AG08395 (cell line): ENCODE results near the gene KIF22.

Experiments used
- DNase-seq: peaks from one replicate; pipeline ENCODE4 v3.0.0; 2012; ENCODE audit warnings: mixed read lengths, low spot score

Gene KIF22

DNA sequence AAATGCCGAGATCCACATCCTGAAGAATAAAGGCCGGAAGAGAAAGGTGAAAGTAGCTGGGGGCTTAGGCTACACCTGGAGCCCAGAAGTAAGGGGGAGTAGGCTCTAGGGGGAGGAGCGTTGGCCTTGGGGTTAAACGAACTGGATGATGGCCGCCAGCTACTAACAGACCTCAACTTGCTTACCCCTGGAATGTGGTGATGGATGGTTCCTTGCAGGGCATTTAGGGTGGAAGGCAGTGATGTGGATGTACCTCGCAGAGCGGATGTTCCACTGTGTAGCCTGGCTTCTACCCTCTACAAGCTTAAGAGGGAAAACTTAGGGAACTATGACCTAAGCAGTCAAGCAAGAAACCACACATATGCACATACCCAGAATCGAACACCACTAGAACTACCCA lies 13.5 kb downstream of the KIF22 start:
- DNase-seq = no peak

DNA sequence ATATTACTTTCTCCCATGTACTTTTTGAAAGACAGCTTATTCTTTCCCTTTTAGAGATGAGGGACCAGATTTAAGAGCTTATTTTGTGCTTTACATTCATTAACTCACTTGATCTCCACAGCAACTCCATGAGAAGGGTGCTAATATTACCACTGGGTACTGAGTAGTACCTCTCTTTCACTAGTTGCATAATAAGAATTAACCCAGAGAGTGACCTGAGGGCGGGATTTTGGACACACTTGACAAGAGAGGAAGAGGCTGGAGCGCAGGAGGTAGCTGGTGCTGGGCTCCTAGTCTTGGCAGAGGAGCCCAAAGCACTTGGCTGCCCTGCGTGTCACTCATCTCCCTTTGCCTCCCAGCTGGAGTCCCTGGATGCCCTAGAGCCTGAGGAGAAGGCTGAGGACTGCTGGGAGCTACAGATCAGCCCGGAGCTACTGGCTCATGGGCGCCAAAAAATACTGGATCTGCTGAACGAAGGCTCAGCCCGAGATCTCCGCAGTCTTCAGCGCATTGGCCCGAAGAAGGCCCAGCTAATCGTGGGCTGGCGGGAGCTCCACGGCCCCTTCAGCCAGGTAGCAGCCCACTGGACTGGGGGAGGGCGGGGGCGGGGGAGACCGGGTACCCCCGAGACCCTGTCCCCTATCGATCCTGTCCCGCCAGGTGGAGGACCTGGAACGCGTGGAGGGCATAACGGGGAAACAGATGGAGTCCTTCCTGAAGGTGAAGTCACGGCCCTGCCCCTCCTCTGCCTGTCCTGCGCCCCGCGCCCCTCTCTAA lies 14.1 kb downstream of the KIF22 start:
- peak; percentile 41 for DNase-seq

DNA sequence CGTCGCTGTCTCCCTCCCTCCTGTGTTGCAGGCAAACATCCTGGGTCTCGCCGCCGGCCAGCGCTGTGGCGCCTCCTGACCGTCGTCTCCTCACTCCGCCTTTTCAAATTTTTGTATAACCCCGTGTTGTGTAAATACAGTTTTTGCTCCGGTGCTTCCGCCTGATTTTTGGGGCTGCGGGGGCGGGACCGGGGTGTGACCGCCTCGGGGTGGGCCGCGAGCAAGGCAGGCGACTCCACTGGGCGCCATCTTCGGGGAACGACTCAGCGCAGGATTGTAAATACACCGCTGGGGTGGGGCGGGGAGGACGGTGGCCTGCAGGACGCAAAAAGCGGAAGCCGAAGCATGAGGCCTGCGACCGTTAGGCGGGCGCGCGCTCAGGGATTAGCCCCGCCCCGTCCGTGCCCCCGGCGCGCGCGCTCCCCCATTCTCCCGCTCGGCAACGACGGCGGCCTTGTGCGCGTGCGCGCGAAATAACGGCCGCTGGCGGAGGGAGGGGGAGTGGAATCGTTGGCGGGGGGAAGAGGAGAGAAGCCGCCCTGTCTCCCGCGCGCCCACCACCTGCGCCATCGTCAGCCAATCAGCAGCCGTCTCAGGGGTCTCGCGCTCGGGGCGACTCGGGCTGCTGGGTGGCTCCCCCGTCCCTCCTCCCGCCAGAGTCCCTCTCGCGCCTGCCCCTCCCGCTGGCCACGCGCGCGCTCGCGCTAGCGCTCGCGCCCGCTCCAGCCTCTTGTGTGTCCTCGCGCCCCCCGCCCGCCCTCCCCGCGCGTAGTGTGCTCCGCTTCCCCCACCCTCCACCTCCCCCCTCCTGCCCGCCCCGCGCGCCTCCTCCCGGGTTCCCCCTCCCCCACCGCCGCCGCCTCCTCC lies 14.9 kb downstream of the KIF22 start:
- DNase-seq = peak; percentile 95

DNA sequence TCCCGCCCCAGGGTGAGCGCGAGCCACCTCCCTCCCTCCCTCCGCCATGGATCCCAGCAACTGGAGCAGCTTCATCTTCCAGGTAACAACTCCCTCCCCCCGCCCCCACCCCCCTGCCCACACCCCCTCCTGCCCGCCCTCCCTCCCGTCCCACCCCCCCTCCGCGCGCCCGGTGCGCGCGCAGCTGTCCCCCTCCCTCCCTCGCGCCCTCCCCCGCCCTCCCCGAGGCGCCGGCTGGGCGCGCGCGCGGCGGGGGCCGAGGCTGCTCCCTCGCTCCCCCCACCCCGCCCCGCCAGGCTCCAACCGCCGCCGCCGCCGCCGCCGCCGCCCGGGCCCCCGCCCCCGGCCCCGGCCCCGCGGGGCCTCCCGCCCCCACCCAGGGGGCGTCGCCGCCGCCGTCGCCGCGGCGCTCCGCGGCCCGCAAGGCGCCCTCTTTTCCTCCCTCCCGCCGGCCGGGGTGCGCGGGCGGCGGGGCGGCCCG lies 15.6 kb downstream of the KIF22 start, which contains the start of gene MAZ:
Gene MAZ, plus strand, starts transcription at position 431 of the 481 bp plus-strand sequence. CDS start 173 bp downstream, outside the sequence.
- DNase-seq = no peak

GRCh38 chr16:29806641-29807425 lies 16.3 kb downstream of the KIF22 start:
- DNase-seq = no peak

DNA sequence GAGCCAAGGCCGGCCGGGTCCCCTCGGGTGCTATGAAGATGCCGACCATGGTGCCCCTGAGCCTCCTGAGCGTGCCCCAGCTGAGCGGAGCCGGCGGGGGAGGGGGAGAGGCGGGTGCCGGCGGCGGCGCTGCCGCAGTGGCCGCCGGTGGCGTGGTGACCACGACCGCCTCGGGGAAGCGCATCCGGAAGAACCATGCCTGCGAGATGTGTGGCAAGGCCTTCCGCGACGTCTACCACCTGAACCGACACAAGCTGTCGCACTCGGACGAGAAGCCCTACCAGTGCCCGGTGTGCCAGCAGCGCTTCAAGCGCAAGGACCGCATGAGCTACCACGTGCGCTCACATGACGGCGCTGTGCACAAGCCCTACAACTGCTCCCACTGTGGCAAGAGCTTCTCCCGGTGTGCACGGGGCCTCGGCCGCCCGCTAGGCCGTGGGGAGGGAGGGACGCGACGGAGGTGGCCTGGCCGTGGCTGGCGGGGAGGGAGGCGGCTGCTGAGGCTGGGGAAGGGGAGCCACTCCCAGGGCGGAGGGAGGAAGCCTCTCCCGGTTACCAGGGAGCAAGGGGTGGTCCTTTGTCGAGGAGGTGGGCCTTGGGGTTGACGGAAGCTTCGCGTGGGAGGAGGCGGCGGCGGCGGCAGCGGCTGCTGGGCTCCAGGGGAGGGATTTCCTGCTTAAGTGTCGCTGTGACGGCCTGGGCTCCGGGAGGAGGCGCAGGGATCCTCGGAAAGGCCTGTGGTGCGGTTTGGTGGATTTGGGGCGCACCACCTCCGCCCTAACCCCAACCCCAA lies 17.1 kb downstream of the KIF22 start:
- peak; percentile 63 for DNase-seq

DNA sequence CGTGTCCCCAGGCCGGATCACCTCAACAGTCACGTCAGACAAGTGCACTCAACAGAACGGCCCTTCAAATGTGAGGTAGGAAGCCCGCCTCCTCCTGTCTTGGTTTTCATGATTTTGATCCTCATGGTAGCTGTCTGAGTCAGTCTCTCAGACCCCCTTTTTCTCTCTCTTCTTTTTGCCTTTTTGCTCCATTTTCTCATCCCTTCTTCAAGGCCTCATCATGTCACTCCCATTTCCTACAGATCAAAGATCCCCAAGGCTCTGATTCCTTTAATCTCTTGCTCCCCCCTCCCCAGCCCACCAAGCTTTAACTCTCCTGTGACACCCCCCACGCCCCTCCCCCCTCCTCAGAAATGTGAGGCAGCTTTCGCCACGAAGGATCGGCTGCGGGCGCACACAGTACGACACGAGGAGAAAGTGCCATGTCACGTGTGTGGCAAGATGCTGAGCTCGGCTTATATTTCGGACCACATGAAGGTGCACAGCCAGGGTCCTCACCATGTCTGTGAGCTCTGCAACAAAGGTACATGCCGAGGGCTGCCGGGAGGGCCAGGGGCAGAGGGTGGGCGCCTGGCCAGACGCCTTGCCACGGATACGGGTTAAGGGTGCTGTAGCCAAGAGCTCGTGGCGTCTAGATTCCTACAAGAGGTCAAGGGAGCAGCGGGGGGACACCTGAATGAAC lies 17.8 kb downstream of the KIF22 start:
- DNase-seq = no peak

- no peak for DNase-seq
Measured at GRCh38 chr16:29809031-29809747, 18.6 kb downstream of the KIF22 start.

- no peak for DNase-seq
Measured at GRCh38 chr16:29809850-29810698, 19.5 kb downstream of the KIF22 start.

- DNase-seq = no peak
Measured at GRCh38 chr16:29810699-29811169, 20.2 kb downstream of the KIF22 start.

DNA sequence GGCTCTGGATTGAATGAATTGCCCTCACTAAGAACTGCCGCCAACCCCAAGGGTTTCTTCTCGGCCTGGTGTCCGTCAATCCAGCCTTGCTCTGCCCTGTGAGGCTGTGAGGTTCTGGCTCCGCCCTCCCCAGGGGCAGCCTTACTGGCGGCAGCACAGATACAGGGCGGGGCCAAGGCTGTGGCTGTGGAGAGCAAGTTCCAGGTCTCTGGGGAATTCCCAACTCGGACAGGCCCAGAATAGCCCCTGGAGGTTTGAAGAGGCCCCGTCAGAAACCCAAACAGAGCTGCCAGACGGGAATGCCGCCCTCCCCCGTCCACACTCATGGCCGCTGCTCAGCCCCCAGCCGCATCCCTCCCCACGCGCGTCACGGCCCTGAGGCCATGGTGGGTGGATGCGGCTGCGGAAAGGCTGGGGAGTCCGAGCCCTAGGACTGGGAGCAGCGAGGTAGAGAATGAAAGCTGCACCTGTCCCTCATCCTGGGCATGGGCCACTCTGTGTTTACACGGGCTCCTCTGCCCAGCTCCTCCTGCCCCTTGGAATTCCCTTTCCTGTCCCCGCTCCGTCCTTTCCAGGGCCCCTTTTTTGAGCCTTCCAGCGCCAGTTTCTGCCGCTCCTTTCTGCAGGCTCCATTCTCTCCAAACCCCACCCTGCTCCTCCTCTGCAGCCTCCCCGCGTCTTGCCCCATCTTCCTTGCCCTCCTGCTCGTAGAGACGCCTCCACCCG lies 20.8 kb downstream of the KIF22 start:
- DNase-seq = peak; percentile 91

DNA sequence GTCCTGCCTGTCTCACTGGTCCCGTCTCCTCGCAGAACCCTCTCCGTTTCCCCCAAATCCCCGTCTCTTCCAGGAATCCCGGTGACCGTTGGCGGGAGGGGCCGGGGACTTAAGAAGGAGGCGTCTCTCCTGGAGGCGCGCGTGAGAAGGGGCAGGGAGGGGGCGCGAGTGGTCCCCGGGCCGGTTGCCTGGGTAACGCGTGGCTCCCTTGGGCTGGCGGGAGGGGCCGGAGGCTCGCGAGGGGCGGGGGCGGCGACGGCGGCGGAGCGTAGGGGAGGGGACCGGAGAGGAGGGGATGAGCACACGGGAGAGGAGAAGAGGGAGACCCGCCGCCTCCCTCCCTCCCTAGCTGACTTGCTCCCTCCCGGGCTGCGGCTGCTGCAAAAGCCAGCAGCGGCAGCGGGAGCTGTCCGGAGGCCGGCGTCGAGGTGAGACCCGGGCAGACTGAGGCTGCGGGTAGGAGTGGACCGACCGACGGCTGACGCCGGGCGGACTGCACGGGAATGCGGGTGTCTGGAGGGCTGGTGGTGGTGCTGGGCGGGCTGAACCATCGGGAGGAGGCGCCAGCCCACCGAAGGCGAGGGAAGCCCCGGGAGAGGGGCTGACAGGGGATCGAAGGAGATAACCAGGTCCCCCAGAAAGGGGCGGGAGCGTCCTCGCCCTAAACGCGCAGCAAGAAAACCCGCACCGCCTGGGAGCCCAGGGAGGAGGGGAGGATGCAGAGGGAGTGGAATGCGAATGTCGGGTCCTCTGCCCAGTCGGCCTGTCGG lies 21.5 kb downstream of the KIF22 start, which contains the start of gene PRRT2:
Gene PRRT2, plus strand, starts transcription at position 298 of the 770 bp plus-strand sequence. CDS start 862 bp downstream, outside the sequence.
- peak; percentile 18 for DNase-seq

DNA sequence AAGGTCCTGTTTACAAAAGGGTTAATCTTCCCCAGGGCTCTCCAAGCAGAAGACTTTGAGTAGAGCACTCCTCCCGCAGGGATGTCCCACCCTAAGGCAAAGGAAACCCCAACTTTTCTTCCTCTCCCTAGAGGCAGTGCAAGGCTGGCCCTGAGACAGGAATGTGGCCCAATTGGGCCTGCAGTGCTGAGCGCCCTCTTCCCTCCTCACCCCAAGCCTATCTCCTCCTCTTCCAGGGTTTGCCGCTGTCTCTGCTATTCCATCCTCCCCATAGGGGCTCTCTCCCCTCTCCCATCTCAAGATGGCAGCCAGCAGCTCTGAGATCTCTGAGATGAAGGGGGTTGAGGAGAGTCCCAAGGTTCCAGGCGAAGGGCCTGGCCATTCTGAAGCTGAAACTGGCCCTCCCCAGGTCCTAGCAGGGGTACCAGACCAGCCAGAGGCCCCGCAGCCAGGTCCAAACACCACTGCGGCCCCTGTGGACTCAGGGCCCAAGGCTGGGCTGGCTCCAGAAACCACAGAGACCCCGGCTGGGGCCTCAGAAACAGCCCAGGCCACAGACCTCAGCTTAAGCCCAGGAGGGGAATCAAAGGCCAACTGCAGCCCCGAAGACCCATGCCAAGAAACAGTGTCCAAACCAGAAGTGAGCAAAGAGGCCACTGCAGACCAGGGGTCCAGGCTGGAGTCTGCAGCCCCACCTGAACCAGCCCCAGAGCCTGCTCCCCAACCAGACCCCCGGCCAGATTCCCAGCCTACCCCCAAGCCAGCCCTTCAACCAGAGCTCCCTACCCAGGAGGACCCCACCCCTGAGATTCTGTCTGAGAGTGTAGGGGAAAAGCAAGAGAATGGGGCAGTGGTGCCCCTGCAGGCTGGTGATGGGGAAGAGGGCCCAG lies 22.4 kb downstream of the KIF22 start:
- DNase-seq = no peak

DNA sequence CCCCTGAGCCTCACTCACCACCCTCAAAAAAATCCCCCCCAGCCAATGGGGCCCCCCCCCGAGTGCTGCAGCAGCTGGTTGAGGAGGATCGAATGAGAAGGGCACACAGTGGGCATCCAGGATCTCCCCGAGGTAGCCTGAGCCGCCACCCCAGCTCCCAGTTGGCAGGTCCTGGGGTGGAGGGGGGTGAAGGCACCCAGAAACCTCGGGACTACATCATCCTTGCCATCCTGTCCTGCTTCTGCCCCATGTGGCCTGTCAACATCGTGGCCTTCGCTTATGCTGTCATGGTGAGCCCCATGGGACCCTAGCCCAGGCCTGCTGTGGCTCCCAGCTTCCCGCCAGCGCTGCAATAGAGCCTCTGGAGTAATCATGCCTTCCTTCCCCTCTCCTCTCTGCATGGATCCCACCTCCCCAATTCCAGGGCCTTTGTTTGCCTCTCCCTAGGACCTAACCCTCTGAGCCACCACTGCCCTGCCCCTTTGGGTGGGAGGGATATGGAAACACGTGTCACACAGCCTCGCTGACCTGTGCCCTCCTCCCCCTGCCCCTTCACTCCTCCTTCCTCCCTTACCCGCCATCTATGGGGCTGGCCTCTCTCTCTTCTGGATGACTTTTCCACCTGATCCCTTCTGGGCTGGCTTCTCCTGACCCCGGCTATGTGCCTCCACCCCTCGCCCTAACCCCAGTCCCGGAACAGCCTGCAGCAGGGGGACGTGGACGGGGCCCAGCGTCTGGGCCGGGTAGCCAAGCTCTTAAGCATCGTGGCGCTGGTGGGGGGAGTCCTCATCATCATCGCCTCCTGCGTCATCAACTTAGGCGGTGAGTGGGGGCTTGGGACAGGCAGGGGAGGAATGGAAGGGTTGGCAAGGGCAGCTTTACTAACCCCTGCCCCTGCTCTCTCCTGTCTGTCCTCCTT lies 23.4 kb downstream of the KIF22 start:
- no peak for DNase-seq

DNA sequence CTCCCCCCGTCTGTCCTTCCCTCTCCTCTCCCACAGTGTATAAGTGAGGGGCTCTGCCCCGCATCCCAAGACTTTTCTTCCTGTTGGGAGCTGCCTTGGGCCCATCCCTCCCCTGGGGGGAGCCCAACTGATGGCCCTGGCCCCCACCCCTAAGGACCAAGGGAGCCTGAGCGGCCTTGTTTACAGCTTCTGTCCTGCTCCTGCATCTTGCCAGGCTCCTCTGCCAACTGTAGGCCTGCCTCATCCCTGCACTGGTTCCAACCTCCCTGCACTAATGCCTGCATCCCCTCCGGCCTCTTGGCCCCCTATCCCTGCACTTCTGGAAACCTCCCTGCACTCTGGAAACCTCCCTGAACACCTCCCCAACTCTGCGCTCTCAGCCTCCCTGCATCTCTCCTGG lies 24.0 kb downstream of the KIF22 start:
- no peak for DNase-seq
